DLD1 (cell line): ENCODE measurements around the gene CREM.

ENCODE experiments used
- in situ Hi-C: cut with HindIII; loops from 2 replicates; pipeline ENCODE4 v1.10.0; 2017; ENCODE audit warnings: low sequenced_read_pairs

CREM gene

GRCh38 chr10:35259769-35260397, 133.2 kb downstream of the CREM start:
- in situ Hi-C loops: no loop called here

DNA sequence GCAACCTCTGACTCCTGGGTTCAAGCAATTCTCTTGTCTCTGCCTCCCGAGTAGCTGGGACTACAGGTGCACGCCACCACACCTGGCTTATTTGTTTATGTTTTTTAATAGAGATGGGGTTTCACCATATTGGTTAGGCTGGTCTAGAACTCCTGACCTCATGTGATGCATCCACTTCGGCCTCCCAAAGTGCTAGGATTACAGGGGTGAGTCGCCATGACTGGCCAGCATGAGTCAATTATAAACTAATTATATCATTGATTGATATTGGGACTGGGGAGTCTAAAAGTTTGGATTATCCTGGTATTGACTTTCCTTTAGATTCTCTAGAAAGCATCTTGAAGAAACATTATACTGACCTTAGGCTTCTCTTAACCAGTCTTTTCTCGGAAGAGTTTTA, 135.8 kb downstream of the CREM start:
- in situ Hi-C loops: no loop called here
